OCI-LY3 (cell line): ENCODE results near the gene MAZ.

Experiments used
- H2AFZ ChIP-seq: fragments of 200-600, 300-600 bp; shearing (Covaris generic); 2 replicates; pipeline ENCODE4 v1.6.0; 2014; ENCODE audit warnings: antibody characterized with exemption, low read depth, low read length
- H3K27ac ChIP-seq: fragments of 200-600, 300-600 bp; sonication (generic); 2 replicates; pipeline ENCODE4 v1.5.1; 2014; ENCODE audit warnings: mild to moderate bottlenecking, low read length, moderate library complexity, mixed read lengths
- H3K27me3 ChIP-seq: fragments of 200-600, 300-600 bp; sonication (generic); 2 replicates; pipeline ENCODE4 v1.6.1; 2014; ENCODE audit warnings: low read depth, low read length, mixed read lengths
- H3K36me3 ChIP-seq: fragments of 200-600, 300-600 bp; sonication (generic); replicated peaks from 2 replicates; pipeline ENCODE3; 2014; ENCODE audit warnings: low read depth, low read length, mixed read lengths
- H3K4me1 ChIP-seq: fragments of 300-600, 200-600 bp; sonication (generic); 2 replicates; pipeline ENCODE4 v1.6.1; 2014; ENCODE audit warnings: low read length, mixed read lengths
- H3K4me2 ChIP-seq: fragments of 200-600, 300-600 bp; sonication (generic); 2 replicates; pipeline ENCODE4 v1.6.1; 2014; ENCODE audit warnings: low read length, mixed read lengths
- H3K4me3 ChIP-seq: fragments of 300-600, 200-600 bp; sonication (generic); 2 replicates; pipeline ENCODE4 v1.5.1; 2014; ENCODE audit warnings: antibody characterized with exemption, mild to moderate bottlenecking, low read length, moderate library complexity
- H3K79me2 ChIP-seq: fragments of 300-600, 200-600 bp; shearing (Covaris generic); 2 replicates; pipeline ENCODE4 v1.6.1; 2014; ENCODE audit warnings: mild to moderate bottlenecking, low read length, mixed read lengths
- H3K9ac ChIP-seq: fragments of 300-600, 200-600 bp; shearing (Covaris generic); 2 replicates; pipeline ENCODE4 v1.6.0; 2014; ENCODE audit warnings: mild to moderate bottlenecking, low read length, moderate library complexity
- H3K9me3 ChIP-seq: fragments of 200-600, 300-600 bp; shearing (Covaris generic); 2 replicates; pipeline ENCODE4 v1.6.1; 2014; ENCODE audit warnings: low read length, mixed read lengths; ENCODE audit not compliant: insufficient read depth
- H4K20me1 ChIP-seq: fragments of 200-600, 300-600 bp; sonication (generic); 2 replicates; pipeline ENCODE4 v1.6.1; 2016; ENCODE audit warnings: low read length, mixed read lengths; ENCODE audit not compliant: insufficient read depth
- CTCF ChIP-seq: fragments of 200-600, 300-600 bp; sonication (generic); IDR thresholded peaks from 2 replicates; pipeline ENCODE4 v1.5.1; 2014; ENCODE audit warnings: antibody characterized with exemption, low read length, low read depth
- EZH2phosphoT487 ChIP-seq: fragments of 200-600 bp; shearing (Covaris generic); IDR thresholded peaks from 2 replicates; pipeline ENCODE4 v1.6.1; 2018; ENCODE audit warnings: antibody characterized with exemption, mixed run types, low read depth

MAZ gene

GRCh38 chr16:29806641-29807425, 504 bp downstream of the MAZ start:
- peak overlapping the region; percentile 97 for H3K4me2 ChIP-seq
- no peaks in the 10 kb centered on the region for H3K27me3 ChIP-seq
- peaks cover 64% of the 10 kb centered on the region for H3K4me1 ChIP-seq
- no peaks in the 10 kb centered on the region for H3K9me3 ChIP-seq
- H2AFZ ChIP-seq: no peak overlapping the region
- peaks cover 52% of the 10 kb centered on the region for H3K36me3 ChIP-seq
- no peak for TF ChIP-seq CTCF
- TF ChIP-seq EZH2phosphoT487: no peak
- peak overlapping the region; percentile 84 for H3K4me3 ChIP-seq
- peaks cover 25% of the 10 kb centered on the region for H4K20me1 ChIP-seq
- H3K27ac ChIP-seq: peak overlapping the region; percentile 87
- peaks cover 28% of the 10 kb centered on the region for H3K79me2 ChIP-seq
- peak overlapping the region; percentile 98 for H3K9ac ChIP-seq

GRCh38 chr16:29807426-29808218, 1.3 kb downstream of the MAZ start:
- peak overlapping the region; percentile 97 for H3K4me2 ChIP-seq
- peak overlapping the region; percentile 98 for H3K9ac ChIP-seq
- H3K79me2 ChIP-seq: peaks cover 28% of the 10 kb centered on the region
- peaks cover 52% of the 10 kb centered on the region for H3K36me3 ChIP-seq
- TF ChIP-seq CTCF (peak; percentile 45), EZH2phosphoT487 (no peak)
- H3K4me1 ChIP-seq: peaks cover 64% of the 10 kb centered on the region
- peaks cover 25% of the 10 kb centered on the region for H4K20me1 ChIP-seq
- H3K27me3 ChIP-seq: no peaks in the 10 kb centered on the region
- H3K9me3 ChIP-seq: no peaks in the 10 kb centered on the region
- H3K4me3 ChIP-seq: peak overlapping the region; percentile 84
- H2AFZ ChIP-seq: no peak overlapping the region
- H3K27ac ChIP-seq: peak overlapping the region; percentile 70

- Histone ChIP-seq H3K9me3 (no peaks in the 10 kb centered on the region), H3K4me1 (peaks cover 60% of the 10 kb centered on the region), H3K79me2 (peaks cover 28% of the 10 kb centered on the region), H3K27ac (peak overlapping the region; percentile 70), H4K20me1 (peaks cover 25% of the 10 kb centered on the region), H3K4me2 (peak overlapping the region; percentile 97), H3K36me3 (peaks cover 45% of the 10 kb centered on the region), H3K9ac (peak overlapping the region; percentile 98), H3K27me3 (no peaks in the 10 kb centered on the region), H3K4me3 (peak overlapping the region; percentile 84), H2AFZ (no peak overlapping the region)
- no peak for TF ChIP-seq EZH2phosphoT487
- no peak for TF ChIP-seq CTCF
Measured at GRCh38 chr16:29808219-29808900, 2.0 kb downstream of the MAZ start.
